OCI-M2 (cell line): ENCODE measurements around the gene DSC3.
"Not testable (repeated sequence)": the region's sequence is repeated elsewhere in the genome, so short reads cannot be mapped to it uniquely, and the experiment has no call there.

Experiments
- DNase-seq: peaks from one replicate; lab custom pipeline; 2025; ENCODE audit not compliant: unreplicated experiment; lab: John Stamatoyannopoulos, UW

The DSC3 gene

DNA sequence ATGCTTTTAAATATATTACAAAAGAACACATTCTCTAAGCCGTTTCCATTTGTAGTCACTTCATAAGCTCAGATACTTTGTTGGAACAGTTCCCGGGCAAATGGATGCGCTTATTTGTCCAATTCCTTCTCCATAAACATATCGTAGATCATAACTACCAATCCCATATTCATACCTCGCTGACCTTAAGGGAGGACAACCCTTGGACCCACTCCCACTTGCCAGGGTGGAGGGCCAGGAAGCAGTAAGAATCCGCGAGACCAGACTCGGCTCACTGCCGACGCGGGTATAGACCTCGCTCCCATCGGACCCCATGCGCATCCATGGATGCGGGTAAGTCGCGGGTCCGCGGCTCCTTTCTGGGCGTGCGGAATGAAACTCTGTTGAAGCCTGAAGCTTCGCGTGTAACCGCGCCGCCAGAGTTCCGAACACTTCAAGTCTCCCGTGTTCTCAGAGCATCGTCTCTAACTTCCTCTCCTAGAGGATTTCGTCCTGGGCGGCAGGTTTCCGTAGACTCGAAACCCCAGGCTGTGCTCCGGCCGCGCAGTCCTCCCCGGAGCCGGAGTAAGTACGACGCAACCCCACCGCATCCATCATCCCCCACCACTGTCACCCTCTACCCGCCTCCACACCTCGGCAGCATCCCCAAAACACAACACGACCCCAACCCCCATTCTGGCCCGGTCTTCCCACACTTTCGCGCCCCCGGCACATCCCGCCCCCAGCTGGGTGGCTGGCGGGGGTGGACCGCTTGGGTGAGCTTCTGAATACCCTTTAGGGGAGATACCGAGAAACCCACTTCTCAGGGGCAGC lies 1.1 kb downstream of the DSC3 start:
- no peak for DNase-seq

DNA sequence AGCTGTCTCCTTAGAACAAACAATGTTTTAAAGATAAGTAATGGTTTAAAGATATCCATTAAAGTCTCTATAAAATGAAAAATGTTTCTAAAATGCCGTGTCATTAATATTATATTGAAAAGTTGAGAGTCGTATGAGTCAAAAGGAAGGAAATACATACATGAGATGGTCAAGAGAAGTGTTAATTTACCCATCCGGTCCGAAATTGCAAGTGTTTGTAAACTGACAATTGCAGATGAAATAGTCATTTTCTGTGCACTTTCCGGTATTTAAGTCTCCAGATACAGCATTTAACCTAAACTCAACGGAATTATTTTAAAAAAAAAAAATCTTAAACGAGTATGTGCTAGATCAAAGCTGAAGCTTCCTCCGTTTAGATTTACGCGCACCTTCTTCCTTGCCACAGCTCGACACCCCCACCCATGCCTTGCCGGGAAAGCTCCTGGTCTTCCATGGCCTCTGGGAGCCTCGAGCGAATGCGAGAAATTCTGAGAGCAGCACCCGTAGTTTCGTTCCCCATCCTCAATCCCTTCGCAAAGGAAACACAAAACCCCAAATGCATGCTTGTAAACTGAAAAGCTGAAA lies 1.8 kb downstream of the DSC3 start:
- DNase-seq = no peak

DNA sequence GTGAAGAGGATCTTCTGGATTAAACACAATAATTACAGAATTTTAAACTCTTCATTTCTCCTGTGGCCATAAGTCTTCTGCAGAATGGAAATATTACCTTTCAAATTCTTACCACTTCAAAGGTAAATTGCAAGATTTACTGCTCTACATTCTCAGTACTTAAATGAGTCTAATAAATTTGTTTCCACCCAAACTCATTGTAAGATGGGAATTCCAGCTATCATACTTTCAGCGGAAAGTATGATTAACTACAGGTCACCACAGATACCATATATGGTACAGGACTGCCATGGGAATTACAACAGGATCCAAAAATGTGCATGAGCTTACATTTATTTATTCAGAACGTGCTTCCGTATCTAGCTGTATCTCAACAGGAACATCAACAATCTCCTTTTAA lies 3.1 kb downstream of the DSC3 start:
- DNase-seq = no peak

DNA sequence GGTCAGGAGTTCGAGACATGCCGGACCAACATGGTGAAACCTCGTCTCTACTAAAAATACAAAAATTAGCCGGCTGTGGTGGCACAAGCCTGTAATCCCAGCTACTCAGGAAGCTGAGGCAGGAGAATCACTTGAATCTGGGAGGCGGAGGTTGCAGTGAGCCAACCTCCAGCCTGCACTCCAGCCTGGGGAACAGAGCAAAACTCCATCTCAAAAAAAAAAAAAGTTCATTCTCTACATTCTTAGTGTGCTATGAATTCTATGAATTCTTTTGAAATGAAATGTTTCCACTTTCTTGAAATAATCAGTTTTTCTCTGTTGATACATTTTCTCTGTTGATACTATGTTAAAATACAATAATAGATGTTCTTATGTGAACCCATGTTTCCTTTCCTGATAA lies 4.9 kb downstream of the DSC3 start:
- DNase-seq = not testable (repeated sequence)

DNA sequence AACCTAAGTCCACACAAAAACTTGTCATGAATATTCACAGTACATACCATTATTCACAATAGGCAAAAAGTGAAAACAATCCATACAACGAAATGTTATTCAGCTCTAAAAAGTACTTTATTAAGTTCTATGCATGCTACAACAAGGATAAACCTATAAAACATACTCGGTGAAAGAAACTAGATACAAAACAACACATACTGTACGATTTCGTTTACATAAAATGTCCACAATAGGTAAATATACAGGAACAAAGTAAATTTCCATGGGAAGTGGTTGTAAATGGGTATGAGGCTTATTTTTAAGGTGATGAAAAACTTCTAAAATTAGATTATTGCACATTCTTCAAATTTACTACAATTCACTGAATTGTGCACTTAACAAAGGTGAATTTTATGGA lies 8.0 kb downstream of the DSC3 start:
- DNase-seq = no peak

DNA sequence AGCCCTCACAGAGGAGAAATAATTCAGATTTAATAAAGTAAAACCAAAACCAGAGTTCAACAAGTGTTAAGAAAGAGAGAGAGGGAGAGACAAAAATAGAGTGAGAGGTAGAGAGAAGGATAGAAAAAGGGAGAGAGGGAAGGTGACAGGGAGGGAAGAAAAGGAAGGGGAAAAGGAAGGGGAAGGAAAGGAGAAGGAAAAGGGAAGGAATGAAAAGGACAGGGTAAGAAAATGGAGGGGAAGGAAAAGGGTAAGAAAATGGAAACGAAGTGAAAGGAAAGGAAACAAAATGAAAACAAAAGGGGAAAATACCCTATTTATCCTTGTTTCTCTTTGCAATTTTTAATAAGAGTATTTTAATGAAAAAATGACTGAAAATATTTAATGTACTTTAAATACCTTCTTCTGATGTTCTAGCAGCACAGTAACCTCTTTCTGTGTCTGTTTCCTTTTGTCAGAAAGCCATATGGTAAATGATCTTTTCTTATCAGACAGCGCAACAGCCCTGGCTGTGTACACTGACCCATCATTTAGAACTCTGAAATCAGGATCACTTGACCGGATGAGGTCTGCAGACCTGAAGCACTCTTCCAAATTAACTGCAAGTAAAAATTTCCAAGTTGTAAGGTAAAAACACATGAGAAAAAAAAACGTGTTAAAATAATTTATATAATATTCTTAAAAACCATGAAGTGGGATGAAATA lies 11.8 kb downstream of the DSC3 start:
- DNase-seq = no peak

DNA sequence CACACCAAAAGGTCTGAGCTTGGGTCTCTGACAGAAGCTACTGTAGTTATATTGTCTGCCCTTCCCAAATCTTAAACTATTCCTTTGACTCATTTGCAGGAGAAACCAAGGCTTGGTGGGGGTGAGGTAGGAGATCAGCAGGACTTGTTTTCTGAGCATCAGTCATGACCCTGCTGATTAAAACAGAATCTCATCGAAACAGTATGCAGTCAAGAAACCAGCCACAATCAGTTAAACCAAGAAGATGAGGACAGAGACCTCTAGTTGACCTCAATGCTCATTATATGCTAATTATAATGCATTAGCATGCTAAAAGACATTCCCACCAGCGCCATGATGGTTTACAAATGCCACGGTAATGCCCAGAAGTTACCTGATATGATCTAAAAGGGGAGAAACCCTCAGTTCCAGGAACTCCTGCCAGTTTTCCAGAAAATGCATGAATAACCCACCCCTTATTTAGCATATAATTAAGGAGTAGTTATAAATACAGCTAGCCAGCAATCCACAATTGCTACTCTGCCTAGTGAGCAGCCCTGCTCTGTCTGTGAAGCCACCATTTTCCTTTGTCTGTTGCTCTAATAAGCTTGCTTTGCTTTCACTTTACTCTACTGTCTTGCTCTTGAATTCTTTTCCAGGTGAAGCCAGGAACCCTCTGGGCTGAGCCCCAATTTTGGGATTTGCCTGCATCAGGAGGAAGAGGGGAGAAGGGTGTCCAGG lies 26.7 kb downstream of the DSC3 start:
- DNase-seq = no peak

DNA sequence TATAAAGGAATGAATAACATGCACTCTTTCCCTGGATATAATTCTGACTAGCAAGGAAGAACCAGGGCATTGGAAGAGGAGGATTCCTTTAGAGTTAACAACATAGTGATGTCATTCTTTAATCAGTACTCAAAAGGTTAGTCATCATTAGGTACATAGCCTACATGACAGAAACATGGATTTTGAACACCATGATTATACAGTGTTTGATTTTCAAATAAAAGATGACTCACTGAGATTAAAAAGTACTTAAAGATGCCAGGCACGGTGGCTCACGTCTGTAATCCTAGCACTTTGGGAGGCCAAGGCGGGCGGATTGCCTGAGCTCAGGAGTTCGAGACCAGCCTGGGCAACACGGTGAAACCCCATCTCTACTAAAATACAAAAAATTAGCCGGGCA lies 31.1 kb downstream of the DSC3 start:
- not testable (repeated sequence) for DNase-seq

DNA sequence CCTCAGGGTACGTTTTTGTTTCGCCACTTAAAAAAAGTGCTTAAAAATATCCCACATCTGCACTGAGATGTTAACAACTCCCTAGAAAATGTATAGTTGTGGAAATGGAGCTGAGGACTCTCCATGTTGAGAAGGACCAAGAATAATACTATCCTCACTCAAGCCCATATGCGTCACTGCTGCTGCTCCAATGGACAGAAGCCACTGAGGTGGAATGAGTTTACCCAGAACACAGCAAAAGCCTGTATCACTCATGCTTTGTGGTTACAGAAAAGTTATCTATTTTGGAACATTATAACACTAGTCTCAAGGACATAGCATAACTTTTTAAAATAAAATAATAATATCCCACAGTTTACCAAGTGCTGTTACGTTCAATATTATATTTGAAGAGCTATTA lies 31.9 kb downstream of the DSC3 start:
- no peak for DNase-seq

DNA sequence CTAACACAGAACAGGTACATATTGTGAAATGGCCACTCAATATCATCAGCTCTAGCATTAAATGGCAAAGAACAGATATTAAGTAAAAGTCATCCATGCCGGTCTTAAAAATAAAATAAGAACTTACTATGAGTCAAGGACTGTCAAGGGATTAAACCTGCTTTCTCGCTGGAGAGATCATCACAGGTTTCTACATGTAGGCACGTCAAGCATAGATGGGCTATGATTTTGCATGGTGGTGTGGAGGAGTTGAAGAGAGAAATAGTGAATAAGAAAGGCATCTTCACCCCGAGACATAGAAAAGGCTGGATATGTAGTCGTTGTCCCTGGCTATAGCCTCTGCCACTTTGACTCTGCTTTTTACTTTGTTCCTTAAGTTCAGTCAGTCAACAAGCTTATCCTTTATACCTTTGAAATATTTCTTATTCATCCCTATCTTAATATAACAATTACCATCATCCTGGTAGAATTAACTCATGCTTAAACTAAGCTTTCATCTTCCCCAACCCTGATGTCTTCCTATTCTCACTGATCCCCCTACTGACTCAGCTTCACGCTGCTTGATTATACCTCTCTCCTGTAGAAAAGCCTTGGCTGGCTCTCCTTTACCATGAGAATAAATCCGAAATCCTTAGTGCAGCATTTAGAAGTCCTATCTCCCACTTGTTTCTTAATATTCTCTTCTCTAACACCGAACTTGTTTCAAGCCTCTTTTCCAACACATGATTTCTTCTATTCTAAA lies 42.5 kb downstream of the DSC3 start:
- no peak for DNase-seq

DNA sequence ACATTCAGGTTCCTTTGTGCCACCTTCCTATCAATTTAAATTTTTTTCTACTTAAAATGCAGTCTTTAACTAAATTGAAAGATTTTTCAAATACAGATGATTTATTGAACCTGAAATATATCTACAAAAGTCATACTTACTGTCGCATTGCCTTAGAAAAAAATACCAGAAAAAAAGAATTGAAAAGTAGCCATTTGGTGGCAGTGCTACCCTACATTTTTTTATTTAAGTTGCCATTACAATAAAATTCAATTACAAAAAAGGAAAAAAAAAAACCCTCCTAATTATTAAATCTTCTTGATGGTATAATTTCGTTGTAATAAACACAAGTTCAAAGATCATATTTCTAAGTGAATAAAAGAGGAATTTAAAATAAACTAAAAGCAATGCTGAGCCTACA lies 43.4 kb downstream of the DSC3 start:
- no peak for DNase-seq

DNA sequence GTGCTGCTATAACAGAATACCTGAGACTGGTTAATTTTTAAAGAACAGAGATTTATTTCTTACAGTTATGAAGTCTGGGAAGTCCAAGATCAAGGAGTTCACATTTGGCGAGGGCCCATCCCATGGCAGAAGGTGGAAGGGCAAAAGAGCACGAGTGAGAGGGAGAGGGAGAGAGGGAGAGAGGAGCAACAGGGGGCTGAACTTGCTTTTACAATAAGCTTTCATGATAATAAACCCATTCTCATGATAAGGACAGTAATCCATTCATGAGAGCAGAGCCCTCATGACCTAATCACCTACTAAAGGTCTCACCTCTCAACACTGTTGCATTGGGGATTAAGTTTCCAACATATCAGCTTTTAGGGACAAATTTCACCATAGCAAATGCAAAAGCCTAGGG lies 45.3 kb downstream of the DSC3 start:
- no peak for DNase-seq

DNA sequence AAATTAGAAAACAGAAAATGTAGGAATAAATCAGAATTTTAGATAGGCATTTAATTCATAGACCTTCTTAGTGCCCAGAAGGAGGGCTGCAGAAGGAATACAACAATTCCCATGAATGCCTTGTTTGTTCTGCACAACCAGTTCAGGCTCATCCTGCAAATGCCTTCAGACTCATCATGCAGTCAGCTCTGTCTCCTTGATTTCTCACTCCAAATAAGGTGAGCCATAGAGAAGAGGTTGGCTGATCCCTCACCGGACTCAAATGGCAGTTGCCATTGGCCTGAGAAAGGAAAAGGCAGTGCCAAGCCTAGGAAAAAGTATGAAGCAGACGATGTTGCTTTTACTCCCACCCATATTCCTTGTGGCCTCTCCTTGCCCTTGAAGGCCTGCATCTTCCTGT lies 50.3 kb downstream of the DSC3 start:
- DNase-seq = no peak

DNA sequence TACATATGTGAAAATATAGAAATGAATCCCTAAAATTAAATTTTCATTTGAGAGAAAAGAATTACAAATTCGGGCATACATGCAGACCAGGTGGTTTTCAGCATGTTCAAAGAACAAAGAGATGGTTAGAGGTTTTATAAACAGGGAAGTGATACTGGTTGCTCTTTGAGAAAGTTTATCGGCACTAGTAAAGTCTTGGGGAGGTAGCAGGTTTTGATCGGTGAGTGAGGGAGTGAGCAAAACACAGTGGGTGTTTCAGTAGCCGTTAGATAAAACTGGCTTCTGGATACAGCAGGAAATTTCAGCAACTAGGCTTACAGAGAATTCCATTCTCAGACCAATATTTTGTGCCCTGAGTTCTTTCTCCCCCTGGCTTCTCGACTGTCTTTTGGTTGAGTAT lies 51.1 kb downstream of the DSC3 start:
- DNase-seq = no peak

DNA sequence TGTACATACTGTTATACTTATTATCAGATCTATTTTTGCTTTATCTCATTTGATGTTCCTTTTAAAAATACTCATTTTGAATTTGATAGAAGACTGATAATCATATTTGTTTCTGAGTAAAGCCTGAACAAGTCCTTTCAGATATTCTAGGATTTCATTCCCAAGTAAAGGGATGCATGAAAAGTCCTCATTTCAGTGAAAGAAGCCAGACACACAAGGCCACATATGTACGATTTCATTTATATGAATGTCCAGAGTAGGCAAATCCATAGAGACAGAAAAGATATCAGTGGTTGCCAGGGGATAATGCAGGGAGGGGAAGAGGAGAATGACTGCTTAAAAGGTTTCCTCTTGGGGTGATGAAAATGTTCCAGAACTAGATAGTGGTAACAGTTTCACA lies 53.4 kb downstream of the DSC3 start:
- DNase-seq = no peak

DNA sequence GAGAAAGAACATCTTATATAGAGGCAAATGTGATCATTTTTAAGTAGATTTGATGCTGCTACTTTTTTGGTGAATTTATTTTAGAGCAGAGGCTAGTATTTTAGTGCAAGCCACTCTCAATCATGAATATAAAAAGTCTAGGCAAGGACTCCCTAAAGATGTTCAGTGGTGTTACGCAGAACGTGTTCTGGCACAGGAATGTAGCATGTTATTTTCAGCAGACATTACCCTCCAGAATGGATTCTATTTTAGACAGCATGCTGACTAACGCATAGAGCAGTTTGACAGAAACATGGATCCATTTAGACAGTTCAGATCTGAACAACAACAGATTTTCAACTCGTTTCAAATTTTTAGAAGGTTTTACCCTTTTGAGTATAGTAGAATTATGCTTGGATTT lies 54.1 kb downstream of the DSC3 start:
- no peak for DNase-seq

DNA sequence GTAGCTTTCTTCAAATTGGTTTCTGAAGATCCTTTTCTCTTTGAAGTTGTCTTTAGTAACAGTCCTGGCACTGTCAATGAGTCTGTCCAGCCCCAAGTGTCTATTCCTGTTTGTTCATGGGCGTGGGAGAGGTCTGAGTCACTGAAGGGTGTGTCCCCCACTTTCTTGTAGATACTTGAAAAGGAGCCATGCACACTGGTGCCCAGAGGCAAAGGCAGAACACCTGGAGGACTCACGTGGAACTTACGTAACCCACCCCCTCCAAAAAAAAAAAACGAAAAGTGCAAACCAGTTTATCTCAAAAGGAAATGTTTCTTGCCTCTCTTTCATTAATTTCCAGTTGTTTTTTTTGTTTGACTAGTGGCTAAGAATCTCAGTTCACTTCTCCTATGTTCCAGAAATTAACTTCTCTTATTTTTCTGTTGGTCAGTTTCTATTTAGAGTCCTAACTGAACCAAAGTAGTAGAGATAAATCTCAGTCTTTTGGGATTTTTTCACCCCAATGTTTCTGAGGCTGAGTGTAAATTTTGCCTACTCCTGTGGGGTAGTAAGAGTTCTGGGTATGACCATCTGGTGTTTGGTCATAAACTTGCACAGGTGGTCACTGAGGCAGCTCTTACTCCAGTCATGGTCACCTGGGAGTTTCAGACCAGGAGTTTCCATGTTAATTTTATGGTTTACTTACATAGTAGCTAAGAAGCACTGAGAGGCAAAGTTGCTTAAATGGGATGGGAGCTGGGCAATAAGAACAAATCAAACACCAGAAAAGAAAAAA lies 54.9 kb downstream of the DSC3 start:
- no peak for DNase-seq

DNA sequence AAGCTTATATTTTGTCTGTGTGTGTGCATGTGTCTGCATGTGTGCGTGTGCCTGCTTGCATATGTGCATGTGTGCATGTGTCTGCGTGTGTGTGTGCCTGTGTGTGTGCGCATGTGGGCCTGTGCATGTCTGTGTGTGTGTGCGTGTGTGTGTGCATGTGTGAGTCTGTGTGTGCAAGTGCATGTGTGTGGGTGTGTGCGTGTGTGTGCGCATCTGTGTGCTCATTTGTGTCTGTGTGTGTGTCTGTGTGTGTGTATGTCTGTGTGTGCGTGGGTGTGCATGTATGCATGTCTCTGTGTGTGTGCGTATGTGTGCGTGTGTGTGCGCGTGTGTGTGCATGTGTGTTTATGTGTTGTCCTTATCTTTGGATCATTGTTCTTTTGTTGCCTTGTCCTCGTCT lies 56.8 kb downstream of the DSC3 start:
- DNase-seq = no peak

DNA sequence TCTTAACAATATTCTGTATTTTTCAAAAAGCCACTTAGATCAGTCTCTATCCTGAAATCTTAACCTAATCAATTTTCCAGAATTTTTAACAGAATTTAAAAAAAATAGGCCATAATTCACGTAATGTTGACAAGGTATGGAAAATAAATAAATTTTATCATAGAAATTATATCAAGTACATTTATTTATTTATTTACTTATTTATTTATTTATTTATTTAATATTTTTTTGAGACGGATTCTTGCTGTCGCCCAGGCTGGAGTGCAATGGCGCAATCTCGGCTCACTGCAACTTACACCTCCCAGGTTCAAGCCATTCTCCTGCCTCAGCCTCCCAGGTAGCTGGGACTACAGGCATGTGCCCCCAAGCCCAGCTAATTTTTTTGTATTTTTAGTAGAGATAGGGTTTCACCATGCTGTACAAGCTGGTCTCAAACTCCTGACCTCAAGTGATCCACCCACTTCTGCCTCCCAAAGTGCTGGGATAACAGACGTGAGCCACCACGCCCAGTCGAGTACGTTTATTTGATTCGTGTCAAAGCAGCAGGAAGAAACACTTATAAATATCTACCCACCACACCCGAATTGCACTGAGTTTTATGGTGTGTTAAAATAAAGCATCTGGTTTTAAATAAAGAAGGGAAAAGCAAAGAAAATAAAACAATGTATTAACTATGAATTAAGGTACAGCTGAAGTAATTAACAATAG lies 60.1 kb downstream of the DSC3 start:
- no peak for DNase-seq

DNA sequence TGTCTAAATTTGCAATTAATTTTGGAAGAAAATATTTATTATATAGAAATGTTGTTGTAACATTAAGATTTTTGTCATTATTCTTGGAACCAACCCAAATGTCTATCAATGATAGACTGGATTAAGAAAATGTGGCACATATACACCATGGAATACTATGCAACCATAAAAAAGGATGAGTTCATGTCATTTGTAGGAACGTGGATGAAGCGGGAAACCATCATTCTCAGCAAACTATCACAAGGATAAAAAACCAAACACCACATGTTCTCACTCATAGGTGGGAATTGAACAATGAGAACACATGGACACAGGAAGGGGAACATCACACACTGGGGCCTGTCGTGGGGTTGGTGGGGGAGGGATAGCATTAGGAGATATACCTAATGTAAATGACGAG lies 64.5 kb downstream of the DSC3 start:
- DNase-seq = not testable (repeated sequence)
